GM13976 (cell line): ENCODE data around the gene VCX3B.
"Not testable (repeated sequence)": the region's sequence is repeated elsewhere in the genome, so short reads cannot be mapped to it uniquely, and the experiment has no call there.

ENCODE experiments used
- DNase-seq: peaks from one replicate; pipeline ENCODE4 v3.0.0; 2012; ENCODE audit warnings: low spot score
- in situ Hi-C: fragments of 300-500 bp; cut with MboI; formaldehyde crosslinking; loops from one replicate; pipeline ENCODE4 v1.12.0; 2022; ENCODE audit warnings: low sequenced_read_pairs, mixed read lengths, inconsistent platforms; ENCODE audit not compliant: unreplicated experiment
- TF ChIP-seq, protein P1 (sequence below): IDR thresholded peaks from 2 replicates; pipeline ENCODE4 v1.5.1; 2012; ENCODE audit warnings: borderline replicate concordance, mild to moderate bottlenecking; ENCODE audit not compliant: insufficient read depth; ENCODE audit errors: extremely low read depth, missing control alignments, control extremely low read depth

Gene VCX3B

DNA sequence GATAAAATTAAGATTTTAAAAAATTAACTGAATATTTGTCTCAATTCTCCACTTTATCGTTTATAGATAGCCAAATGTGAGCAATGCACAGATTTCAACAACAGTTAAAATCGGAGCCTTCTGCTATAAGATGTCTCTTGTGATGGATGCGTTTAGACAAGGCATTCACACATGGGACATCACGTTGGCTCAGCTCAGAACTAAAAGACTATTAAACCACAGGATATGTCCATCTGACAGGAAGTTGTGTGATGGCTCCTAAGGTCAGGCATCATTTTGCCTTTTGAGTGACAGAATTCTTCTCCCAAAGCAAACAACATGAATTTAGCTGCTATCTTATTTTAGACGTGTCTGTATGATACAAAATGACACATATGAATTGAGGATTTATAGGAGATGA is 17.3 kb upstream of the VCX3B start:
- TF ChIP-seq, protein P1, sequence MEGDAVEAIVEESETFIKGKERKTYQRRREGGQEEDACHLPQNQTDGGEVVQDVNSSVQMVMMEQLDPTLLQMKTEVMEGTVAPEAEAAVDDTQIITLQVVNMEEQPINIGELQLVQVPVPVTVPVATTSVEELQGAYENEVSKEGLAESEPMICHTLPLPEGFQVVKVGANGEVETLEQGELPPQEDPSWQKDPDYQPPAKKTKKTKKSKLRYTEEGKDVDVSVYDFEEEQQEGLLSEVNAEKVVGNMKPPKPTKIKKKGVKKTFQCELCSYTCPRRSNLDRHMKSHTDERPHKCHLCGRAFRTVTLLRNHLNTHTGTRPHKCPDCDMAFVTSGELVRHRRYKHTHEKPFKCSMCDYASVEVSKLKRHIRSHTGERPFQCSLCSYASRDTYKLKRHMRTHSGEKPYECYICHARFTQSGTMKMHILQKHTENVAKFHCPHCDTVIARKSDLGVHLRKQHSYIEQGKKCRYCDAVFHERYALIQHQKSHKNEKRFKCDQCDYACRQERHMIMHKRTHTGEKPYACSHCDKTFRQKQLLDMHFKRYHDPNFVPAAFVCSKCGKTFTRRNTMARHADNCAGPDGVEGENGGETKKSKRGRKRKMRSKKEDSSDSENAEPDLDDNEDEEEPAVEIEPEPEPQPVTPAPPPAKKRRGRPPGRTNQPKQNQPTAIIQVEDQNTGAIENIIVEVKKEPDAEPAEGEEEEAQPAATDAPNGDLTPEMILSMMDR: no peak
- in situ Hi-C loops: no loop called here
- DNase-seq: no peak

DNA sequence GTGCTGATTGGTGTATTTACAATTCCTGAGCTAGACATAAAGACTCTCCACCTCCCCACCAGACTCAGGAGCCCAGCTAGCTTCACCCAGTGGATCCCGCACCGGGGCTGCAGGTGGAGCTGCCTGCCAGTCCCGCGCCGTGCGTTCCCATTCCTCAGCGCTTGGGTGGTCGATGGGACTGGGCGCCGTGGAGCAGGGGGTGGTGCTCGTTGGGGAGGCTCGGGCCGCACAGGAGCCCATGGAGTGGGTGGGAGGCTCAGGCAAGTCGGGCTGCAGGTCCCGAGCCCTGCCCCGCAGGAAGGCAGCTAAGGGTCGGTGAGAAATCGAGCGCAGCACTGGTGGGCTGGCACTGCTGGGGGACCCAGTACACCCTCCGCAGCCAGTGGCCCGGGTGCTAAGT is 12.3 kb upstream of the VCX3B start:
- in situ Hi-C loops, DNase-seq: not testable (repeated sequence)

DNA sequence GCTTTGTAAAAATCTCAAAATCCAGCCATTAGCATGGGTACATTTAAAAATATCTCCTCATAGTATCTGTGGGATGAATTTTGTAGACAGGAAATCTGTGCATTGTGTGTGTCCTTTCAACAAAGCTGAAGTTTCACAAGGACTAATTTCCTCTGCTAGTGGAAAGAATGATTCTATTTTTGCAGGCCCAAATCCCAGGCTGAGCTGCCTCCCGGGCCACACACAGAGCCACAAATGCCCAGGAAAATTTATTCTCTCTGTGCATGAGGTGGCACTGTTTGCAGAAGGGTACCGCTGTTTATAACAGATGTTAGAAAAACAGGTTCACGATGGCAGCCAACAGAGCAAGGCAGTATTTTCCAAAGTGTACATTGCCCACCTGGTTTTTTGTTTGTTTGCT is 11.0 kb upstream of the VCX3B start:
- in situ Hi-C loops: no loop called here
- no peak for DNase-seq
- TF ChIP-seq, protein P1: no peak

DNA sequence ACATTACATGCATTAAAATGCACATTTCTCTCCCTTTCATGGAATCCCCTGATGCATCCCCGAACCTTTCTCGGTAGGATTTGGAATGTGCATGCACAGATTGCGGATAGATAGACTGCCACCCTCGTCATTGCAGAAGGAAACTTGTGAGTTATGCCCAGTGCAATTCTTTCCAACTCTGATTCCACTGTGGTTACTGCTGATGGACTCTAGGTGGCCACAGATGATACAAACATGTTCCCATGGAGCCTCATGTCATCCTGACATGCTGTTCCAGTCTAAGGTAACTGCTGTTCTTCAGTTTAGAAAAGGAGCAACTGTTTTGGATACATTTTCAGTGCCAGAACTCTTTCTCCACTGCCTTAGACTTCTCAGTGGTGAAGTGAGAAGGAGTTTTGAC is 9.1 kb upstream of the VCX3B start:
- in situ Hi-C loops: no loop called here
- DNase-seq: no peak
- TF ChIP-seq, protein P1: no peak

DNA sequence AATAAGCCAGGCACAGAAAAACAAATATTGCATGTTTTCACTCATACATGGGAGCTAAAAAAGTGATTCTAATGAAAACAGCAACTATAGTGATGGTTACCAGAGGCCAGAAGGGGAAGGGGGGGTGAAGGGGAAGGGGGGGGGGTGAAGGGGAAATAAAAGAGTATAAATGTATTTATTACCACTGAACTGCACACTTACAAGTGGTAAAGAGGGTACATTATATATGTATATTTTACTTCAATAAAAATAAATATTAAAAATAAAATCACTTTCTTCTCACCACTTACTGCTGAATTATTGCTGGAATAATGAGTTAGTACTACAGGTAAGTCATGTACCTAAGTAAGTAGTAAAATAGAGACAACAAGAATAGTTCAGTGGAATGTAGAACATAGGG is 2.1 kb upstream of the VCX3B start:
- in situ Hi-C loops: no loop called here
- TF ChIP-seq, protein P1: no peak

DNA sequence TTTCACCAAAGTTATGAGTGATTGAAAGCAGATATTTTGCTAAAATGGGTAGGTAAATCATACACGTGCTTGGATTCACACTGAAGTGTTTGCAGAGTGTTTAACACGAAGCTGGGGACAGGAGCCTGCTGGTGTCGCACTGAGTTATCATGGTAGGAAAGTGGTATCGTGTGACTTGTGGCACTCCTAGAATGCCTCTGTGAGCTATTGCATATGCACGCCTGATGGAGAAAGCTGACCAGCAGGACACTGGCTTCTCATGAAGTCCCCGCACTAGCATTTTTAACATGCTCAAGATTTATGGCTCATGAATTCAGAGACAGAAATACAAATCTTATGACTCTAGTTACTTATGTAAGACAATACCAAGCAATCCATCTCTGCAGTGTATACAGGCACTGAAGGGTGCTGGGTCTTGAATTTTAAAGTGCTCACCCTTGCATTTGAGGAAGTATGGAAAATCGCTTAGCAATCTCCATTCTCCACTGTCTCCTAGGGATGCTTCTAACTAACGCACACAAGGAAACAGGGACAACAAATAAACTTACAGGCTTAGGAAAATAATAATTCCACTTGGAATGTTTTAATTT is 19.8 kb downstream of the VCX3B start:
- in situ Hi-C loops: no loop called here
- no peak for DNase-seq
- TF ChIP-seq, protein P1: no peak

More for the DNA sequence above, 2.1 kb upstream of the VCX3B start:
- no peak for DNase-seq

DNA sequence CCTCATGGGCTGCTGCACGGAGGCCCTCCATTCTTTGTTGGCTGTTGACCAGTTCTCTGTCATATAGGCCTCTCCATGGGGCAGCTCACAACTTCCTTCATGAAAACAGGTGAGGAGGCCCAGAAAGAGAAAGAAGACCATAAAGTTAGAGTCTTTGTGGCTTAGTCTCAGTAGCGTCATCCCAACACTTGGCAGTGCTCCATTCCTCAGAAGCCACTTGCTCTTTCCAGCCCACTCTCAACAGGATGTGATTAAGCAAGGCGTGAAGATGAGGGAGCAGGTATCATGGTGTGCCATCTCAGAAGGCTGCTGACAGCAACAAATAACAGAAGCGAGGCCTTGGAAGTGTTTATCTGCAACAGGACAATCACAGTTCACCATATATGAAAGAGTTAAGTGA is 30.4 kb downstream of the VCX3B start:
- in situ Hi-C loops, DNase-seq: not testable (repeated sequence)

DNA sequence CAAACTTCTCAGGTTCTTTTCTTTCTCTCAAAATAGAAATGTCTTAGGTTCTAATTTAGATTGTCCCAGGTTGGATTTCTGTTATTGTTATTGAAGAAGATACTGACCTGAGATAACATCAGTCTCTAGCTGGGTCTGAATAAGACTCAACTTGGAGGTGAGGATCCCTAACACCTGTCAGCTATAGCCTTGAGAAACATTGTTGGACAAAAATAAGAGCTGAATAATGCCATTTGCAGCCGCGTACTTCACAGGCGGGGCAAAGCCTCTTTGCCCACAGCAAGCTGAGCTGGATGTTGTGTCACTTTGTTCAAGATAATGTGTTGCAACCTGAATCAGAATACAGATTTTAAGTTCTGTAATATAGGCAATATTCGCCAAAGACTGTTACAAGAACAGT is 35.6 kb downstream of the VCX3B start:
- DNase-seq: no peak
- TF ChIP-seq, protein P1: no peak
- in situ Hi-C loops: no loop called here

DNA sequence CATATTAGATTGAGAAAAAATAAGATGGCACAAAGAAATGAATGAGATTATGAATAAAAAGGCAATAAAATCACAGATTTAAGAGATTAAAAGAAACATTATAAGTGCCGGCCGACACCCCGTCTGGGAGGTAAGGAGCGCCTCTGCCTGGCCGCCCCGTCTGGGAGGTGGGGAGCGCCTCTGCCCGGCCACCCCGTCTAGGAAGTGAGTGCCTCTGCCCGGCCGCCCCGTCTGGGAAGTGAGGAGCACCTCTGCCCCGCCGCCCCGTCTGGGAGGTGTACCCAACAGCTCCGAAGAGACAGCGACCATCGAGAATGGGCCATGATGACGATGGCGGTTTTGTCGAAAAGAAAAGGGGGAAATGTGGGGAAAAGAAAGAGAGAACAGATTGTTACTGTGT is 37.5 kb downstream of the VCX3B start:
- in situ Hi-C loops, DNase-seq: not testable (repeated sequence)
